CD14-positive monocyte (primary cell): ENCODE measurements around the gene NT5C1B. TPM values are rescaled to one million over a fixed set of nuclear protein-coding genes. Genes with fewer than 3 reads are reported as not detected.

Experiments
- DNase-seq, 3 donors: peaks; one replicate each; pipeline ENCODE4 v3.0.0-alpha.2; 2011 to 2022
- H2AFZ ChIP-seq: 2 replicates; pipeline ENCODE4 v1.6.0; 2012; ENCODE audit warnings: mild to moderate bottlenecking, low read depth, low read length, inconsistent platforms; ENCODE audit not compliant: insufficient read depth, poor library complexity, severe bottlenecking
- H3K27ac ChIP-seq, 2 donors: 1 replicate in 1 of 2; 2 replicates in 1 of 2; pipeline ENCODE4 v1.5.1; 2012 to 2013; ENCODE audit warnings: low read length in 2 of 2, control low read depth in 1 of 2, inconsistent platforms in 1 of 2, low read depth in 1 of 2, mild to moderate bottlenecking in 1 of 2
- H3K27me3 ChIP-seq, 2 donors: one replicate each; pipeline versions ENCODE4 v1.6.0 to v1.6.1; 2011 to 2013; ENCODE audit warnings: low read length in 2 of 2; ENCODE audit not compliant: control insufficient read depth in 2 of 2, insufficient read depth in 2 of 2
- H3K36me3 ChIP-seq, 2 donors: replicated peaks in 1 of 2; 1 replicate in 1 of 2; 2 replicates in 1 of 2; pipeline versions ENCODE4 v1.5.1 to v1.6.1; 2012 to 2013; ENCODE audit warnings: low read length in 2 of 2, control low read depth in 1 of 2, inconsistent platforms in 1 of 2, mild to moderate bottlenecking in 1 of 2; ENCODE audit not compliant: insufficient read depth in 2 of 2, control insufficient read depth in 1 of 2
- H3K4me1 ChIP-seq, 2 donors: 1 replicate in 1 of 2; 2 replicates in 1 of 2; pipeline versions ENCODE4 v1.5.1 to v1.6.1; 2012 to 2013; ENCODE audit warnings: low read length in 2 of 2, control low read depth in 1 of 2, inconsistent platforms in 1 of 2, mild to moderate bottlenecking in 1 of 2, moderate library complexity in 1 of 2; ENCODE audit not compliant: insufficient read depth in 2 of 2, control insufficient read depth in 1 of 2
- H3K4me2 ChIP-seq: replicated peaks from 2 replicates; pipeline ENCODE3; 2012; ENCODE audit warnings: low read length, moderate library complexity, mild to moderate bottlenecking; ENCODE audit not compliant: poor library complexity, severe bottlenecking; ENCODE audit errors: extremely low read depth
- H3K4me3 ChIP-seq, 3 experiments: fragments of 200-600 bp in 1 of 3; sonication (generic) in 1 of 3; replicated peaks in 1 of 3; 1 replicate in 2 of 3; 2 replicates in 1 of 3; pipeline ENCODE4 v1.5.1; 2011 to 2013; ENCODE audit warnings: low read length in 3 of 3, mild to moderate bottlenecking in 3 of 3, control low read depth in 2 of 3, low read depth in 2 of 3, inconsistent platforms in 1 of 3, moderate library complexity in 1 of 3
- H3K79me2 ChIP-seq: 2 replicates; pipeline ENCODE4 v1.6.0; 2012; ENCODE audit warnings: mild to moderate bottlenecking, control low read depth, inconsistent platforms, low read length, moderate library complexity; ENCODE audit not compliant: insufficient read depth
- H3K9ac ChIP-seq: 2 replicates; pipeline ENCODE4 v1.6.0; 2017; ENCODE audit warnings: low read length, mild to moderate bottlenecking; ENCODE audit not compliant: insufficient read depth, poor library complexity, severe bottlenecking
- H3K9me3 ChIP-seq, 2 donors: replicated peaks in 1 of 2; 1 replicate in 1 of 2; 2 replicates in 1 of 2; pipeline versions ENCODE4 v1.5.1 to v1.6.1; 2012 to 2013; ENCODE audit warnings: low read length in 2 of 2, control low read depth in 1 of 2; ENCODE audit not compliant: control insufficient read depth in 1 of 2, insufficient read depth in 1 of 2
- H4K20me1 ChIP-seq: 2 replicates; pipeline ENCODE4 v1.6.0; 2012; ENCODE audit warnings: mild to moderate bottlenecking, low read length, control low read depth, moderate library complexity; ENCODE audit not compliant: insufficient read depth
- H3K27ac Mint-ChIP-seq, 7 donors: one replicate each; pipeline ENCODE4 v1.8.0; 2020; ENCODE audit warnings: mild to moderate bottlenecking in 7 of 7, mixed read lengths in 7 of 7, moderate library complexity in 6 of 7, inconsistent platforms in 2 of 7
- H3K27me3 Mint-ChIP-seq, 3 donors: one replicate each; pipeline ENCODE4 v1.8.0; 2021 to 2022; ENCODE audit warnings: low read depth in 3 of 3, mild to moderate bottlenecking in 3 of 3, mixed read lengths in 3 of 3, moderate library complexity in 3 of 3, inconsistent platforms in 1 of 3
- H3K36me3 Mint-ChIP-seq, 2 donors: one replicate each; pipeline ENCODE4 v1.8.0; 2020; ENCODE audit warnings: mixed read lengths in 2 of 2, inconsistent platforms in 1 of 2, mild to moderate bottlenecking in 1 of 2
- H3K4me1 Mint-ChIP-seq: one replicate; pipeline ENCODE4 v1.8.0; 2020; ENCODE audit warnings: mild to moderate bottlenecking, mixed read lengths
- H3K4me3 Mint-ChIP-seq, 2 donors: one replicate each; pipeline ENCODE4 v1.8.0; 2020; ENCODE audit warnings: mild to moderate bottlenecking in 2 of 2, mixed read lengths in 2 of 2, moderate library complexity in 1 of 2
- H3K9me3 Mint-ChIP-seq, 7 donors: one replicate each; pipeline ENCODE4 v1.8.0; 2020 to 2022; ENCODE audit warnings: mixed read lengths in 7 of 7, mild to moderate bottlenecking in 6 of 7, moderate library complexity in 6 of 7, inconsistent platforms in 2 of 7
- CTCF ChIP-seq: fragments of 200-600 bp; IDR thresholded peaks from one replicate; pipeline ENCODE4 v1.8.0; 2022; ENCODE audit warnings: antibody characterized with exemption, mild to moderate bottlenecking
- WGBS: methylation state at CpG from one replicate; pipeline ENCODE4 v1.1.5; 2013; ENCODE audit warnings: missing lambda C conversion rate; ENCODE audit not compliant: insufficient coverage; 5-methylcytosine and 5-hydroxymethylcytosine counted together
- intact Hi-C, 2 donors: fragments of 100-400 bp; cut with micrococcal nuclease; formaldehyde crosslinking; loops; one replicate each; pipeline versions ENCODE4 v1.15.0 to v1.15.1; 2023
- polyA plus RNA-seq, 3 donors: library from polyadenylated mRNA; depleted of rRNA in 1 of 3; unstranded in 2 of 3; stranded (reverse) in 1 of 3; fragments of 300-500 nt in 2 of 3; fragments of >200 nt in 1 of 3; fragmentation: Illumina TruSeq in 2 of 3; gene quantifications; 1 replicate in 2 of 3; 2 replicates in 1 of 3; pipeline ENCODE4 v1.2.3, GENCODE V29; 2012 to 2021

NT5C1B gene
- polyA plus RNA-seq, 3 donors = not detected

DNA sequence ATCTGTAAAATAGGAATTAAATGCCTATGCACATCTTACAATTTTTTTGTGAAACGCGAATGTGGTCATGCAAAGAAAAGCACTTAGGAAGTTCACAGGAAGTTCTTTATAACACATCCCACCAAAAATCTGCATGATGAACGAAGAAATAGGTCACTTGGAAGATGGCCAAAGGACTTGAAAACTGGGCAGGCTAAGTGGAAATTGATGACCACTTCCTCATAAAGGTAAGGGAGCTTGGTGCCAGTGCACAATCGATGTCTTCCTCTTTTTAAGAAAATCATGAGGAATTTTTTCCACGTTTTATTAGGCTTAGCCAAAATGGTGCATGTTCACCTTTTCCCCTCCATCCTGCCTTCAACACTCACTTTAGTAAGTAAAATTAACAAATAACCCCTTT, 8.2 kb upstream of the NT5C1B start:
- no peaks in the 10 kb centered on the region for H3K36me3 ChIP-seq
- H3K9ac ChIP-seq = no peak overlapping the region
- TF ChIP-seq CTCF = no peak
- H3K27ac Mint-ChIP-seq = no peak overlapping the region
- H3K27me3 Mint-ChIP-seq = peaks cover 0 to under 1% (median 0%) of the 10 kb centered on the region in 3 donors
- H3K9me3 ChIP-seq = peaks cover 0 to 4% of the 10 kb centered on the region in 2 donors
- H2AFZ ChIP-seq = no peak overlapping the region
- H3K27me3 ChIP-seq = no peaks in the 10 kb centered on the region
- no peak overlapping the region for H3K4me2 ChIP-seq
- DNase-seq = no peak
- H3K4me1 Mint-ChIP-seq = no peaks in the 10 kb centered on the region
- no peak overlapping the region for H3K4me3 Mint-ChIP-seq
- WGBS = no CpG with 5 or more reads among the region's 5 CpGs
- no peak overlapping the region for H3K27ac ChIP-seq
- H3K4me3 ChIP-seq = no peak overlapping the region
- no peaks in the 10 kb centered on the region for H3K4me1 ChIP-seq
- no peaks in the 10 kb centered on the region for H3K79me2 ChIP-seq
- intact Hi-C loops = no loop called here
- no peaks in the 10 kb centered on the region for H4K20me1 ChIP-seq
- H3K36me3 Mint-ChIP-seq = no peaks in the 10 kb centered on the region
- H3K9me3 Mint-ChIP-seq = peaks cover 0 to 6% (median 5%) of the 10 kb centered on the region in 7 donors

DNA sequence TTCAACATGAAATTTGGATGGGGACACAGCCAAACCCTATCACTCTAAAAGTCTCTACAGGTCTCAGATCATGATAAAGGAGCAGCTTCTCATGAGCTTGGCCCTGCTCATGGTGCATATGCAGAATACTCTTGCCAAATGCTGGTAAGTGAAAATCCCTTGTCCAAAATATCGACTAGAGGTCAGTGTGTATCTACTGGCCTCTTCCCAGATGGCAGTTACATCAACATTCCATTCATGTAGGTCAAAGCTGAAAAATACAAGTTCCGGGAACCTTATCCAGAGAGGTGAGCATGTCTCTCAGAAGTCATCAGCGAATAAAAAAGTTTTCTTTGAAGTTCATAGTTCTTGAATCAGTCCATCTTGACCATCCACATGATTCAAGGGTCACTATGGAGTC, 7.6 kb upstream of the NT5C1B start:
- 100% methylated on average over 2 of the region's 3 CpGs for WGBS
- H3K9me3 ChIP-seq = peaks cover 0 to 4% of the 10 kb centered on the region in 2 donors
- peaks cover 0 to 3% (median 0%) of the 10 kb centered on the region in 3 donors for H3K27me3 Mint-ChIP-seq
- H3K27ac ChIP-seq = no peak overlapping the region
- no peak overlapping the region for H2AFZ ChIP-seq
- H3K4me2 ChIP-seq = no peak overlapping the region
- H3K9me3 Mint-ChIP-seq = peaks cover 1 to 7% (median 5%) of the 10 kb centered on the region in 7 donors
- intact Hi-C loops = no loop called here
- no peaks in the 10 kb centered on the region for H3K27me3 ChIP-seq
- no peak overlapping the region for H3K9ac ChIP-seq
- H4K20me1 ChIP-seq = no peaks in the 10 kb centered on the region
- no peaks in the 10 kb centered on the region for H3K36me3 Mint-ChIP-seq
- H3K4me1 Mint-ChIP-seq = no peaks in the 10 kb centered on the region
- H3K4me3 Mint-ChIP-seq = no peak overlapping the region
- H3K79me2 ChIP-seq = no peaks in the 10 kb centered on the region
- no peak overlapping the region for H3K27ac Mint-ChIP-seq
- no peak for TF ChIP-seq CTCF
- no peaks in the 10 kb centered on the region for H3K4me1 ChIP-seq
- H3K36me3 ChIP-seq = no peaks in the 10 kb centered on the region
- H3K4me3 ChIP-seq = no peak overlapping the region
- DNase-seq = no peak
